HG03378 (cell line): ENCODE results near the gene BCR.

ENCODE experiments used
- ATAC-seq: cut with Tn5 transposase; IDR thresholded peaks from one replicate; pipeline ENCODE4 v1.9.1; 2021; ENCODE audit warnings: mild to moderate bottlenecking, moderate library complexity; ENCODE audit not compliant: unreplicated experiment

Gene BCR

GRCh38 chr22:23175817-23176644 is 4.3 kb upstream of the BCR start:
- ATAC-seq, result no peak

DNA sequence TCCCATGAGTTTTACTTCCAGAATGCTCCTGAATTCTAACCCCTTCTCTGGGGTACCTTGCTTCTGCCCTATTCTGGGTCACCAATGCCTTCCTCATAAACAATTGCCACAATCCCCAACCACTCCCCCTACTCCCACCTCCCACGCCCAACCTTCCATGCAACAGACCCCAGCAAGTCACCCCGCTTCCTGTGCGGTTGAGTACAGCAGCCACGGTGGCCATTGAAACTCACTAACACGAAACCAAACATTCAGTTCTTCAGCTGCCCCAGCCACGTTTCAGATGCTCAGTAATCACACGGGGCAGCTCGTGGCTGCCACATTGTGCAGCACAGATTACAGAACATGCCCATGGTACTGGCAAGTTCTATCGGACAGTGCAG is 3.7 kb upstream of the BCR start:
- ATAC-seq, result no peak

- no peak for ATAC-seq
Observed at GRCh38 chr22:23177197-23177596, 3.1 kb upstream of the BCR start.

- no peak for ATAC-seq
Observed at GRCh38 chr22:23178512-23179254, 1.6 kb upstream of the BCR start.

DNA sequence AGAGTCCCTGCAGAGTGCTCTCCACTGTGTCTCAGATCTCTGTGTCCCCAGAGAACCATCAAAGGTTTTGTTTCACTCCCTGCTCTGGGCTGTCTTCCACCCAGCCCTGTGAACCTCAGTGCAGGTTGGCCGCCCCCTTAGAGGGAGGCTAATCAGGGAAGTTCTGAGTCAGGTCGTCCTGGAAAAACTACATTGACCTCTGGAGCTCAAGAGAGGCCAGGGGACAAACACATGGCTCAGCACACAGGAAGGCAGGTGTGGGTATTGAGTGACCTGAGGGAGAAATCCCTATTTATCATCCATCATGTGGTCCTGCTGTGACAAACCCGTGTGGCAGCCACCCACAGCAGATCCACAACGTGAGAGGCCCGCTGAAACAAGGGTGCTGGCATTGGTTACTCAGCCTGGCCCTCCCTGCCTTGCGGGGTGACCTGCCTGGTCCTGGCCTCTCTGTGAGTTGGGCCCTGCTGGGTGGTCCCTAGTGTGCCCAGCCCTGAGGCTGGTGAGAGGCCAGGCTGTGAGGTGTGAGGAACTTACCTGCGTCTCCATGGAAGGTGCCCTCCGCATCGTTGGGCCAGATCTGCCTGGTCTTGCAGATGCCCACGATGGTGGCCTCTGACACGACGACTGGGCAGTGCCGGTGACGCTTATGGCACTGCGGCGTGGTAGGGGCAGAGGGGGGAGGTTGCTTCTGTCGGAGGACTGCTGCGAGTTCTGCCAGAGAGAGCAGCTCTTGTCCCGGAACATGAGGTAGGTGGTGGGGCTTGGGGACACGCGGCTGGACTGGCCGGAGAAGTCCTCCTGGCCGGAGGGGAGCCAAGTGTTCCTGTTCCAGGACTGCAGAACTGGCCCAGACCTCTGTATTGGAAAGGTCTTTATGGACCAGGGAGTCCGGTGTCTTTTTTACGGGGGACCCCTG is 669 bp upstream of the BCR start:
- no peak for ATAC-seq

- ATAC-seq, result no peak
Observed at GRCh38 chr22:23180893-23181720, 798 bp downstream of the BCR start.

DNA sequence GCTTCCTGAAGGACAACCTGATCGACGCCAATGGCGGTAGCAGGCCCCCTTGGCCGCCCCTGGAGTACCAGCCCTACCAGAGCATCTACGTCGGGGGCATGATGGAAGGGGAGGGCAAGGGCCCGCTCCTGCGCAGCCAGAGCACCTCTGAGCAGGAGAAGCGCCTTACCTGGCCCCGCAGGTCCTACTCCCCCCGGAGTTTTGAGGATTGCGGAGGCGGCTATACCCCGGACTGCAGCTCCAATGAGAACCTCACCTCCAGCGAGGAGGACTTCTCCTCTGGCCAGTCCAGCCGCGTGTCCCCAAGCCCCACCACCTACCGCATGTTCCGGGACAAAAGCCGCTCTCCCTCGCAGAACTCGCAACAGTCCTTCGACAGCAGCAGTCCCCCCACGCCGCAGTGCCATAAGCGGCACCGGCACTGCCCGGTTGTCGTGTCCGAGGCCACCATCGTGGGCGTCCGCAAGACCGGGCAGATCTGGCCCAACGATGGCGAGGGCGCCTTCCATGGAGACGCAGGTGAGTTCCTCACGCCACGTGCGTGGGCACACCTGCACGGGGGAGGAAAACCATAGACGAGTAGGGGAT is 1.5 kb downstream of the BCR start:
- no peak for ATAC-seq

DNA sequence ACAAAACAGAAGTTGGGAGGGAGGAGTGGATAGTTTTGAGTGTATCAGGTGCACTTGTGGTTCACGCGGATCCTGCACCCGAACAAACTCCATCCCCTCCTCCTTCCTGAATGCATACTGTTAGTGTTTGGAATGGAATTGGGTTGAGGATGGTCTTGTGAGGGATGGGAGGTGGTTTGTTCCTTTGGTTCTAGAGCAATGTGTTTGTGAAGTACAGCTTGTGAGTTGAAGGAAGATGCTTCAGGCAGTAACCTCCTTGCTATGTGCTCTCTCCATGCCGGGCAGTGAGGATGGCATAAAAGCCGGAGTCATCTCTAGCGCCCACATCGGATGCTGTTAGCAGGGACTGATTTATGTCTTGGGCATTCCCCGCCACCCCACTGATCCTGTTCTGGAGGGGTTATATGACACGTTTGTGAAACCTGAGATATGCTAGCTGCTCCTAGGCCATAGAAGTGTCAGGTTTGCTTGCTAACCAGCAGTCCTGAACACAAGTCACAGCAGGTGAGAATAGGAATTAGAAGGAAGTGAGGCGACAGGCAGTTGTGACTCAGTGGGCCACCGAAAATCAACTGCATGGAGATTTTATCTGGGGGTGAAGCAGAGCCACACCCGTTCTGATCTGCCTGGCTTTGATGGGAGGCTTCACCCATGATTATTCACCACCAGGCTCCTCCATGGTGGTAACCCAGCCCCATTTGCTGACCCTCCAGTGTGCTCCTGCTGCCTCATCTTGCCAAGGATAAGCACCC is 2.2 kb downstream of the BCR start:
- no peak for ATAC-seq

GRCh38 chr22:23183061-23183698 is 2.9 kb downstream of the BCR start:
- ATAC-seq, result no peak

- ATAC-seq, result no peak
Observed at GRCh38 chr22:23184100-23184763, 3.9 kb downstream of the BCR start.

- no peak for ATAC-seq
Observed at GRCh38 chr22:23184764-23185113, 4.4 kb downstream of the BCR start.

GRCh38 chr22:23187211-23187610 is 6.9 kb downstream of the BCR start:
- no peak for ATAC-seq

DNA sequence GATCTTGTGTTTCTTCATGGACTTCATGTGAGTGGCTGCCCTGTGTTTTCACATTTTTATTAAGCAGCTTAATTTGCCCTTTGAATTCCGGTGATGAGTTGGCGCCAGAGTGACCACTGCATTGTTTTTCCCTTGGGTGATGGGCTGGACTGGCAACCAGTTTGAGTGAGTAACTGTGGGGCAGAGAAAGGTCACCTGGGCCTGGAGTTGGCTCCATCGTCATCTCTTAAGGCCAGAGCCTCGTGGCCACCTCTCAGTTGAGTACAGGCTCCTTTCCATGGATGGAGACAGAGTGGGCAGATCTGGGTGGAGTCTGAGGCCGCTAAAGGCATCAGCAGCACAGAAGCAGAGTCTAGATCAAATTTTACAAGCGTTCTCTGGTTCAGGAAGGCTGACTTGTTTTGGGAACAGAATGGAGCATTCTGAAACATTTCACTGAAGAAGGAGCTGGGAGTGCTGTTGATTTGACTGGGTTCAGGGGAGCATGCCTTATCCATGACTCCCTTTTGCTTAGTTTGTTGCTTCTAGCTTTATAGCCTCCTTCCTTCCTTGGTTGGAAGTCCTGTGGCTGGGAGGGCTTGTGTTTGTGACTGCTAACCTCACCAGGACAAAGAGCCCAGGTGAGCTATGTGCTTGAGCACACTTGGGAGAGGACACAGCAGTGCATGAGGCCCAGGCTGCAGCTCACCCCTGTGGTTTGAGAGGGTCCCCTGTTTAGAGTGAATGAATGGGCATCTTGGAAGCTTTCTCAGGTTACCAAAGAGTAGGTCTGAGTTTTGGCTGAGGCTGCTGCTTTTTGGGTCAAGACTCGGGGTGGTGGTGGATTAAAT is 7.8 kb downstream of the BCR start:
- no peak for ATAC-seq

DNA sequence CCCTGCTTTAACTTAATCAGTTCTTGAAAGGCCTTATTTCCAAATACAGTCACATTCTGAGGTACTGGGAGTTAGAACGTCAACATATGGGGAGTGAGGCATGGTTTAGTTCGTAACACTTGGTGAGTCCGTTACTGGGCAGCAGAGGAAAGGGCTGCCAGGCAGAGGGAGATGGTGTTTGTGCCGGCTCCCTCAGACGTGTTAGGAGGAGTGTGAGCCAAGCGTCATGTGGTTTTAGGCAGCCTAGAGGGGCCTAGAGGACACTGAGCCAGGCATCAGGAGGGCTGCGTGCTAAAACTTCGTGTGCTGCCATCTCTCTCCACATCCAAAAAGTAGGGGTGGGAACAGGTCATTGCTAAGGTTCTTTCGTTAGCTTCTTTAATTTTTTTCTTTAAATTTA is 10.2 kb downstream of the BCR start:
- ATAC-seq, result no peak

- ATAC-seq, result no peak
Observed at GRCh38 chr22:23192133-23192532, 11.8 kb downstream of the BCR start.

GRCh38 chr22:23192558-23192957 is 12.2 kb downstream of the BCR start:
- no peak for ATAC-seq

DNA sequence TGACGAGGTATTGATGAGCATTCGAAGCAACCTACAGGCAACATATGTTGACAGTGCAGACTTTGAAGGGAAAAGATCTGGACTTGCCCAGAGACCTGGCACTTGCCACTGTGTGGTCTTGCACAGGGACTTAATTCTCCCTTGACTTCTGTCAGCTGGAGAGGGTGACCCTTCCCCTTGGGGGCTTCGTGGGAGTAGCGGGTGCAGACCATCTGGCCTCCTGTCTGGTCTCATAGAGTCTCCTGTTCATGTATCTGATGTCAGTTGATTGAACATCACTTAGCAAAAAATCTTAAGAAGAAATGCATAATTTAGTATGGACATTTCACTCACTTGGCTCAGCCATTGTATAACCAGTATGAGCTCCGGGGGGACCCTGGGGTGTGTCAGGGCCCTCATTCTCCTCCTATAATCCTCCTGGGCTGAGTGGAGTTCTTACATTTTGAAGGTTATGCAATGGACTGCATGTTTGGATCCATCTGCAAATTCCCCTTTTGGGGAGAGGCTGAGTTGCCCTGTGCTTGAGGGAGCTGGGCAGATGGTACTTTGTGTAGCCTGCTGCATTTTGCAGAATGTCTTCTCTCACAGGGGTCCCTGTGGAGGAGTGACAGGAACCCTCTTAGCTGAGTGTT is 13.0 kb downstream of the BCR start:
- ATAC-seq, result no peak
